NCI-H748 (cell line): ENCODE results near the gene LHFPL6.

Source experiments
- DNase-seq: peaks from one replicate; lab custom pipeline; 2025; ENCODE audit not compliant: unreplicated experiment; lab: John Stamatoyannopoulos, UW

The LHFPL6 gene

GRCh38 chr13:39418424-39418823 is 184.6 kb downstream of the LHFPL6 start:
- no peak for DNase-seq

DNA sequence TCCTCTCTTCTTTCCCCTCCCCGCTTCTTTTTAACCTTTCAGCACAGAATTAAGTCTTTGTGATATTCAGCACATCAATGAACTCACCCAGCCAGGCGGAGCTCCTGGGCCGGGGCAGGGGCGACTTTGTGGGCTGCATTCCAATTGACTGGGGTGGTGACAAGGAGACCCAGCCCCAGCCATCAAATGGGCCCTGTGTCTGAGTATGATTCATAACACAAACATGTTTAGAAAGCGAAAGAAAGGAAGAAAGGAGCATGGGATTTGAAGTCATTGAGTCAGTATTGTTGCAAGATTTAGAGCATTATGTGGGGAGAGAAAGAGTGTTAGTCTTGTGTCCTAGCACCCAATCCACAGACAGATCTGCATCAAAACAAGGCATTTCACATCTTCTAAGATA is 185.3 kb downstream of the LHFPL6 start:
- no peak for DNase-seq

DNA sequence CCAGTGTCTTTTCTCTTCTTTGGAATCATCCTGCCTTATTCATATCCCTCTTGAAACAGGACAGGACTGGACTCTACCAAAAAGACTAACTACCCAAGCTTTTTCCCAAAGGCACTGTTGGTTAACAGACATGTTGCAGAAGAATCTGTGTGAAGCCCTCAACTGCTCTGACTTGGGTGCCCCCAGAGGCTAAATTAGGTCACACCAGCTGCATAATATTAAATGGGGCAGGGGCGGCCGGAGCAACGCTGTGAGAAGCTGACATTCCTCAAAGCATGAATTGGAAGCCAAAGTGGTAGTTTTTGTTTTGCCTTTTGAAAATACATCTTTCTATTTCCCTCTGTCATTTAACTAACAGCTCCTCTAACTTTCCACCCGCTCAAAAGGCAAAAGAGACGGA is 185.9 kb downstream of the LHFPL6 start:
- peak; percentile 26 for DNase-seq

DNA sequence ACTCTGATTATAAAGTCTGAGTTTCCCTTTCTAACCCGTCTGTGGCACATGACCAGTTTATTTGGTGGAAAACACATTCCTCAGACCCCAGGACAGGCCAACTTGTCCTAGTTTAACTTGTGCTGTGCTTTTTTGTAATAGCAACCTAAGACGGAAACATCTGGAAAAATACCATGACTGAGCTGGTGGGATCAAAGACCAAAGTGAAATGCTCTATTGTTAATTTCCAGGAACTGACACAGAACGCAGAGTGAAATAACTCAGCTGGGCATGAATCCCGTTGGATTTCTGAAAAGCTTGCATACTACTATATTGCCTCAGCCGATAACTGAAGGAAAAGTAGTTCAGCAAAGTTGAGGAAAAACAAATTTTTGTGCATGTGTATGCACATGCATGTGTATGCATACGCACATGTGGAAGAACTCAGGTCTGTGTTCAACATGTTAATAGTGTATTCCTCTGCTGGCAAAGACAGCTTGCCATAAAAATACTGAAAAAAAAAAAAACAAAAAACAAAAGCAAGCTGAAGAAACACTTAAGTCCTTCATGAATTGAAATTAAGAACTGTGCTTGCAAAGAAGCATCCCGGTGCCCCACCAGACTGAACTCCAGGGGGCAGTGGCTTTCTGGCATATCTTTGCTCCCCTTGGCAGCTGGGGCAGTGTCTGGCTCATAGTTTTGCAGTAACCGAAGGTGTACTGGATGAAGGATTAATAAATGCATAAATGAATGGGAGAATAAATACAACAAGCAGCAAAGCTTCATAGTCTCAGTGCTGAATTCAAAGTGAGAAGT is 187.8 kb downstream of the LHFPL6 start:
- DNase-seq, result peak; percentile 65

DNA sequence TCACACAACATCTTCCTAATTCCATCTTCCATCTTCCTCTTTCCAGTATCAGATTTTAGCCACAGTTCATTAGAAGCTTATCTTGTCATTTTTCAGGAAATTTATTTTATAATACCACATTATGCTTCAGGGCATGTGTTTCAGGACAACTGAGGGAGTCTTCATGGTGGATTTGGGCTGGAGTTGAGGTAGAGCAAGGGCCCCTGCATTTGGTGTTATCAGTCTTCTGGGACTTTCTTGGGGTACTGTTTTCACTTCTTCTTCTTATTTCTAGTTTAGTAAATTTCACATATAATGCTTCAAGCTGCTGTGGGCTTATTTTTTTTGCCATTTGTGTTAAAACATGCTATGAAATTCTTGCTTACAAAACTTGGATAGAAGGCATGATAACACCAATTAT is 188.7 kb downstream of the LHFPL6 start:
- DNase-seq, result no peak

- no peak for DNase-seq
Measured at GRCh38 chr13:39411511-39411910, 191.5 kb downstream of the LHFPL6 start.

DNA sequence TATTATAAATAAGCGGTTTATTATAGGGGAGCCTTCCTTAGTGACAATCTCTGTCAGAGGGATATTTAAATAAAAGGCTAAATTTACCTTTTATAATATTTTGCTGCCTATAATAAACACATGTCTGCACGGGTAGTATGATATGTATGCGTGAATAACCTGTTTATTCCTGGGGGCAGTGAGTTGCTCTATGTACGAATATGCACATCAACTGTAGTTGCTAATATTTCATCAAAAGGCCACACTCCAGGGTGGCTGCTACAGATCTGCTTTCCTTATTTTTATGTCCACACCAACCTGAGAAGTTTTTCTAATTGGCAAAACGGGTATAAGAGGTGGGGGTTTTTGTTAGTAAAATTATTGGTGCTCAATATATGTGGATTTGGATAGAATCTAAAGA is 192.0 kb downstream of the LHFPL6 start:
- no peak for DNase-seq

DNA sequence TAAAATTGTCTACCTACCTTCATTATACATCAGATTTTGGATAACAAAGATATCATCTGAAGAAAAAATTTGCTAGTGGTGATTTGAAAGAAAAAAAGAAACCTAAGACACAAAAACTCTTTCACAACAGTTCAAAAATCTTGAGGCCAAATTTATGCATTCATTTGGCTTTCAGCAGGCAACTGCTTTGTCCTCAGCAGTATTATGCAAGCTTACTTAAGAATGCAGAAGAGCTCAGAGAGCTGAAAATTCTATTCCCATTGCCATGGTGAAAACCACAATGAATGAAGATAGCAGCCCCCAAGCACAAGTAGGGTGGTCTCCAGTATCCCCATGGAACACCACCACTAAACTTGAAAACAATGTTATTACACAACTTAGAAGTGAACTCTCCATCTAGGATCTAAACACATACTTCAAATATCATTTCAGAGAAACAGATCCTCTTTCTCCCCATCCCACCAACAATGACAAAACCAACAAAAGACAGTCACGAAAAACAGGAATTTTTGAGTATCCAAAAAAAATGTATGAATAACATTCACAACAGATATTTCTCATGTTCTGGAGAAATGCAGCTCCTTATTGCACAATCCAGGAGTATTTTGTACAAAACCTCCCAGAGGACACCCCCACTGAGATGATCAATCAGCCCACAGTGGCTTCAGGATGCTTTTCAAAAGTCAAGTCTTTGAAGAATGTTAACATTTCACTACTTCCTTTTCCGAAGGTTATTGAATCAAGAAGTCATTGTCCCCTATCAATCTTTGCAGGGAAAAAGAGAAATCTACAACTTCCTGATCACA is 192.7 kb downstream of the LHFPL6 start:
- no peak for DNase-seq

GRCh38 chr13:39408512-39408911 is 194.5 kb downstream of the LHFPL6 start:
- no peak for DNase-seq

GRCh38 chr13:39407786-39408185 is 195.2 kb downstream of the LHFPL6 start:
- DNase-seq, result no peak

DNA sequence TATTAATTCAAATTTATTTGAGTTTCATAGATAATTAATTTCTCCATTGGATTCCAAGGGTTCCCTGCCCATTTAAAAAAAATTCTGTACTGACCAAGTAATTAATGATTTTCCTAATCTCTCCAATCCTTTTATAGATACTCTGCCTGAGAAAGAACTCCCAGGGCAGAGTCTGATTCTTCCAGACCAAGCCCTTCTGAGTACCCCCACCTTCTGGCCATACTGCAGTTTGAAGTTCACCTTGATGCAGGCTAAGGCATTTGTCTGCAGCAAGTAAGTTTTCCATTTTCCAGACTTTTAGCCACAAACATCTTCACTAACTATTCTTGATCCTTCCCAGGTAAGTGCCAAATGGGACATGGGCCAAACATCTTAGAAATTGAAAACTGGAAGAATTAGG is 195.9 kb downstream of the LHFPL6 start:
- DNase-seq, result no peak

GRCh38 chr13:39406688-39407087 is 196.3 kb downstream of the LHFPL6 start:
- peak; percentile 41 for DNase-seq

DNA sequence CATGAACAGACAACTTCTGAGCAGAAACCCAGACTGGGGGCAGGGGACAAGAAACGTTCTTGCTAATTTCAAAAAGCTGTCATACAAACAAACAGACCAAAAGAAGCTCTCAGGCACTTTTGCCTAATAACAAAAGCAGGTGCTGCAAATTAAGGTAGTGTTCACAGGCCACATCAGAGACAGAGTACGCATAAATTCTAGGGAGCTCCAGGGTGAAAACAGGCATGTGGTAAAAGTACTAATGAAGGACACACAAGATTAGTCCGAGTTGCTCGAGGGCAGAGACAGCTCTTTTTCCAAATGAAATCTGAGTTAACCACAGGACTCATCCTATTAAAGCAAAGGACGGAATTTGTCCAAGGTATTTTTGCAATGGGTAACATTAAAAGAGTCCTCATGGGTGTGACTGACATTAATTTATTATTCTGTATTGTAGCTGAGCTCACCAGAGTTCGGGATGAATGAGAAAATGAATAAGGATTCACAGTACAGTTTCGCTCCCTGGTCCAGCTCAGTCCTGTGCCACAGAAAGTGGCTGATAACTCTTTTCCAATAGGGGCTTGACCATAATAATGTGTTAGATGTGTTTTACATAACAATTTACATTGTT is 197.3 kb downstream of the LHFPL6 start:
- peak; percentile 71 for DNase-seq

GRCh38 chr13:39405107-39405506 is 197.9 kb downstream of the LHFPL6 start:
- no peak for DNase-seq

DNA sequence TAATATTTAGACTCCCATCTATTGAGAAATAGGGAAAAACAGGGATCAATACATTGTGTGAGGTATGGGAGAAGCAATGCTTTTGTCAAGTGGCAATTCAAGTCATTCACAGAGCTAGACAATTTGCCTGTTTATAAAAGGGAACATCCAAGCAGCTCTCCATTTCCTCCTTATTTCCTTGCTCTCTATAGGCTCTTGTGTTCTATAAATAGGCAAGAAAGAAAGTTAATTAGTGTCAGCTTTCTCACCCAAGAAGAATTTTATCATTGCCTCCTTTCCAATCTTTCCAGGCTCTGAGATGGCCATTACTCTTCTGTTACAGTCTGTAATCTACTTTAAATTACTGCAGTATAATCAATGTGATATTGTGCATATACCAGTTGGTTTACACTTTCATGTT is 199.9 kb downstream of the LHFPL6 start:
- no peak for DNase-seq

- DNase-seq, result no peak
Measured at GRCh38 chr13:39402221-39402970, 200.6 kb downstream of the LHFPL6 start.

DNA sequence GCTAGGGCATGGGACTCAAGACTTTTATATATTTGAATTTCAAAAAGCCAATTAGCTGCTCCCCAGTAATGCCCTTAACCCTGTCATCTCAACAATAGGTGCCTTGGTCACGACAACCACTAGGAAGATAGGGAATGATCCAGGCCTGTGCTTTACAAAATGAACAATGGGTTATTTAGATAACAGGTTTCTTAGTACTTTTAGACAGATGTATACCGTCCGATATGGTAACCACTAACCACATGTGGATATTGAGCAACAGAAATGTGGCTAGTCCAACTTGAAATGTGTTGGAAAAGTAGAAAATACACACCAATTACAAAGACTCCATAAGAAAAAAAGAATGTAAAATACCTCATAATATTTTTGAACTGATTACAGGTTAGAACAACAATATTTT is 201.2 kb downstream of the LHFPL6 start:
- no peak for DNase-seq

GRCh38 chr13:39401046-39401705 is 201.8 kb downstream of the LHFPL6 start:
- DNase-seq, result no peak

DNA sequence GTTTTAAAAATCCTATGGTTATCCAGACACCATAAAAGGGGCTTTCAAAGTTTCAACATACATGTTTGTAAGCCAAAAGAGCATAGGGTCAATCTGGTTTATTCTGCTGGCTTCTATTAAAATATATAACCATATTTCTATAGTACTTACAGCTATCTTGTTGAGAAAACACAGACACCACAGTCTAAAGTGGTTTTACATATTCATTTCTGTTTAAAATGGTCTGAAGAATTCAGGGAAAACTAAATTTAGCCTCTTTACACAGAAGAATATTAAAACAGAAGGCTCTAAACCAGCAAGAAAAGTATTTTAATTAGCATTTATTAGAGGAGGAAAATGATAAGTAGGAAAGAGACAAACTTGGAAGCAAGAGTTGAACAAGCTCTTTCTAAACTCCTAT is 203.9 kb downstream of the LHFPL6 start:
- no peak for DNase-seq

- no peak for DNase-seq
Measured at GRCh38 chr13:39397896-39398265, 205.1 kb downstream of the LHFPL6 start.
